ENCODE data around the gene TRIM41.
A peak's percentile ranks its signal among the peaks of the same experiment; 100 is the strongest.
"Not testable (repeated sequence)": the region's sequence is repeated elsewhere in the genome, so short reads cannot be mapped to it uniquely, and the experiment has no call there.

The TRIM41 gene

DNA sequence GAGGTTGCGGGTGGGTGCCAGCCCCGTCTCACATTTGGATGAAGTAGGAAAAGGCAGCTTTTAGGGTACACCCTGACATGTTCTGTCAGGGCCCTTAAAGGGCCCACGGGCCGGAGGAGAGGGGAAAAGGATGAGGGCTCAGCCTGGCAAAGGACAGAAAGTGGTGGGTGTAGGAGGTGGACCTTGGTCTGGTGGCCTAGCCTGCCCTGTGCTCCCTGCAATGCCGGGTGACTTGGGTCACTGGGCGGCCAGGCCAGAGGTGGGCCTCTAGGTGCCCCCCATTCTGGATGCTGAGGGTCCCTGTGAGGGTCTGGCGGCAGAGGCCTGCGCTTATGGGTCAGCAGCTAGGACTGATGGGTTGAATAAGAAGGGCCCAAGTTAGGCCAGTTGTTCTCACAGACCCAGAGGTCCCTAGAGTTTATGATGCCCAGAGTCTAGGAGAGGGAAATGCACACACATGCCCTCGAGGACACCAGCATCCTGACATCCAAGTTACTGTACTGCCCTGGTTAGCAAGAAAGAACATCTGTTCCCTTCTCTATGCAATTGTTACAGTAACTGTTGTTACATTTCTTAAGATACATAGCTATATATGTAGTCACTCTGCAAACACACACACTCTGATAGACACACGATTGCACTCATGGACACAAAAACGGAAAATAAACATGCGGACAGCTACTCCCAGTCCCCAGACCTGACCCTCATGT is 30.6 kb upstream of the TRIM41 start:
- DNase-seq (ENCODE audit: low read depth) = no peak

DNA sequence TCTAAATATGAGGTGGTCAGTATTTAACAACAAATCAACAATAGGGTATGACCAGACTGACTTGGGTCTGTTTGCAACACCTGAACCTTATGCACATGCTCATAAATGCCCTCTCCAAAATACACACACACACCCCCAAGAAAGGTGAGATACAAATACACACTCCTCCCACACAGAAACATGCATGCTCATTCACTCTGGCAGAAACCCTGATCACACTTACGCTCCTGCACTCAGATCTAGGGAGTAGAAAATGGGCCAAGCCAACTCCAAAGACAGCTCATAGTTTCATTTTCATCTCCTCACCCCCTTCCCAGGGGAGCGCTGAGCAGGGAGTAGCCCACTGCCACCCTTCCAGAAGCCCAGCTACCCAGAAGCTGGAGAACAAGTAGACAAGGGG is 29.4 kb upstream of the TRIM41 start:
- DNase-seq (ENCODE audit: low read depth) = no peak

DNA sequence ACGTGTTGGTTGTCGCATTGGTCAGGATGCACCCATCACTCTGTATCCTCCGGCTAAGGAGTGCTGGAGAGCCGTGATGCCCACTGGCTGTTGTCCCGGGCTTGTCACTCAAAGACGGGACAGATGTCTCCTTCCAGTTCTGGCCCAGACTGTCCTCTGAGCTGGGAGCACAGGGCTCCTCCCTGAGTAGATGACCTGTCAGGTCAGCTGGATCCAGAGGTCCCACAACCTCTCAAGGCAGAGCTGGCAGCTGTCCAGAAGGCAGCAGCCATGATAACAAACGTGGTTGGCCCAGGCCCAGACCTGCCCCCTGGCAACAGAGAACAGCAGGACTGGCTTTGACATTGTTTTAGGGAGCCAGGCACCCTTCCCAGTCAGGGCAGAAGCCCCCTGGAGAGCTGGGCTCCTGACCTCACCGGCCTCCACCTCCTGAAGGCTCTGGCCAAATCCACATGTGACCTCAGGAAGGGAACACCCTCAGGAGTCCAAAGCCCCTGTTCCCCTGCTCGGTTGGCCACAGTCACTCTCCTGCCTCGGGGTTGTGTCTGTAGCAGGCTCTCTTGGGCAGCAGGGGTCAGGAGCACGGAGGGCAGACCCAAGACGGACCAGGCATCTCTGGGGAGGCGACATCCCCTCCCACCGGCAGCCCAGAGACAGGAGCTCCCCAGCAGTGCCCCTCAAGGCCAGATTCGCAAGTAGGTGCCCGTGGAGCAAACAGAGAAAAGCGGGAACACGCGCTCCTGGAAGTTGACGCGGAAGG is 28.4 kb upstream of the TRIM41 start:
- DNase-seq (ENCODE audit: low read depth) = no peak

DNA sequence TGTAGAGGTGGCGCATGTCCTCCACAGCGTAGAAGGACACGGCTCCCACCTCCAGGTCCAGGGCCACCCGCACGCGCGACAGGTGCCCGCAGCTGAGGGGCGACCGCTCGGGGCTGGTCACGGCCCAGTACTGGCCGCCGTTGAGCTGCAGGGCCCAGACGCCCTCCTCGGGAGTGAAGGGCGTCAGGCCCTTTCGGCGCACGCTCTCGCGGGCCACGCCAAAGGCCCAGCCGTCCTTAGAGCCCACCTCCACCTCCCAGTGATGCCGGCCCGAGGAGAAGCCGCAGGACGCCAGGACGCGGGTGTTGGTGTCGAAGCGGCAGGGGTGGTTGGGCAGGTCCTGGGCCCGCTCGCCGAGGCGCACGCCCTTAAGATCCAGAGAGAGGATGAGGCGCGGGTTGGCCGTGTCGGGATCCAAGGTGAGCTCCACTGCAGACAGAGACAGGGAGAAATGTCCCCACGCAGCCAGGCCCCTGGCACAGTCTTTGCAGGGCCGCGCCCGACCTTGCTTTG is 27.8 kb upstream of the TRIM41 start:
- DNase-seq (ENCODE audit: low read depth) = no peak

DNA sequence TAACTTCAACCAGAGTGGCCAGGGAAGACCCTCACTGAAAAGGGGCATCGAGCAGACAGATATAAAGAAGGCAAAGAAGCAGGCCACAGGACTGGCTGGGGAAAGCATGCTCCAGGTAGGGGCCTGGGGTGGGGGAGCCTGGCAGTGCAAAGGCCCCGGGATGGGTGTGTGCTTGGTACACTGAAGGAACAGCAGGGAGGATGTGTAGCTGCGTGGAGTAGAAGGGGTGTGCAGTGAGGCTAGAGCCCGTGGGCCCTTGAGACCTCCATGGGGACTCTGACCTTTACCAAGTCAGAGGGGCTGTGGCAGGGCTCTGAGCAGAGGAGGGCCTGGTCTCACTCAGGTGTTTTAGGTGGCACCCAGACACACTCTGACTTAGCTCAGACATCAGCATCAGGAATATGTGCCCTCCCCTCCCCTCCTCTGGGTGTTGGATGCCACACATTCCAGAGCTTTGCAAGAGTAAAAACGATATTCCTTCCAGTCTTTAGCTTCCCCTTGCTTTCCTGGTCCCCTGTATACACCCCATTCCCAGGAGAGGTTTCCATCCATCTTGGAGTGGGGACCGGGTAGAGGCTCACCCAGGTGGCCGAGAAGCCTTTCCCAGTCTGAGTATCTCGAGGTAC is 25.6 kb upstream of the TRIM41 start:
- DNase-seq (ENCODE audit: low read depth) = no peak

DNA sequence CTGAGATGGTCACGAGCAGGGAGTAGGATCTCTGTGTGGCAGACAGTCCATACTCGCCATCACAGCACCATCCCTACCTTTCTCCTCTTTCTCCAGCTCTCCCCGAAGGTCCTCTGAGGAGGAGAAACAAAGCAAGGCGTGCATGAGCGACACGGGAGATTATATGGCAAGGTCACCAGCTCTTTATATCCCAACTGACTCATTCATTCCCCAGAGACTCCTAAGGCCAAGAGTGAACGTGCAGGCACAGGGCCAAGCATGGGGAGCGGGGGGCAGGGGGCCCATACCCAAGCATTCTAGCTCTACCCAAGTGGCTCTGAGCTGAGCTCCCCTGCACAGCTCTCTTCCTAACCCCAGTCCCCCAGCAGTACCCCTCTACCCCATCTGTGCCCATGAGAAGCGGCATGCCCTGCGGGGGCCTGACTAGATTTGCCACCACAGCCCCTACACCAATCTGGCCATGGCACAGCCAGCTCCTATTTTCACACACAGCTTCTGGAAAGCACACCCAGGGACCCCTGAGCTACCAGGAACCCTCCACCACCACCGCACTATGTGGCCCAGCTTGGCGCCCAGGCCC is 24.9 kb upstream of the TRIM41 start:
- no peak for DNase-seq (ENCODE audit: low read depth)

DNA sequence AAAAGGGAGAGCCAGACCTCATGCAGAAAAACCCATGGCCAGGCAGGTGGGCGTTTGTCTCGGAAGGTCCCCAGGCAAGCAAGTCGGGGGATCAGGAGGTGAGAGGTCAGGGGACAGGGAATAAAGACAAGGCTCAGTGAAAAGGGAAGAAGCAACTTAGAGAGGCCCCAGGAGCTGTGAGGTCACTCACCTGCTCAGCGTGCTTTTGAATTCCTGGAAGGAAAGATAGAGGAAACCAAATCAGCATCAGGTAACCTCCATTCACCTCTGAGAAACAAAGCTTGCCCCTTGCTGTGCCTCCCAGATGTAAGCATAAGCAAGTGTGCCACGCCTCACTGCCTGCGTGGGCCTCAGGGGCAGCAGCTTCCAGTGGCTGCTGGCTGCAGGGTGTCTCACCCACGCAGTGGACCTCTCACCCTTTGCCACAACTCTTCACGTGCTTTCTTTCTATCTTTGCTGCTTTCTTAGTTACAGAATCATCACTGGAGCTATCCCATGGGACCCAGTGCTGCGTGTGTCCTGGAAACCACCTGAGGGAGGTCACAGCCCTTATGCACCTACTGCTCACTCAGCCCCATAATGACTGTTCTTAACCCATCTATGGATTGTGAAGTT is 24.1 kb upstream of the TRIM41 start:
- DNase-seq (ENCODE audit: low read depth) = no peak

DNA sequence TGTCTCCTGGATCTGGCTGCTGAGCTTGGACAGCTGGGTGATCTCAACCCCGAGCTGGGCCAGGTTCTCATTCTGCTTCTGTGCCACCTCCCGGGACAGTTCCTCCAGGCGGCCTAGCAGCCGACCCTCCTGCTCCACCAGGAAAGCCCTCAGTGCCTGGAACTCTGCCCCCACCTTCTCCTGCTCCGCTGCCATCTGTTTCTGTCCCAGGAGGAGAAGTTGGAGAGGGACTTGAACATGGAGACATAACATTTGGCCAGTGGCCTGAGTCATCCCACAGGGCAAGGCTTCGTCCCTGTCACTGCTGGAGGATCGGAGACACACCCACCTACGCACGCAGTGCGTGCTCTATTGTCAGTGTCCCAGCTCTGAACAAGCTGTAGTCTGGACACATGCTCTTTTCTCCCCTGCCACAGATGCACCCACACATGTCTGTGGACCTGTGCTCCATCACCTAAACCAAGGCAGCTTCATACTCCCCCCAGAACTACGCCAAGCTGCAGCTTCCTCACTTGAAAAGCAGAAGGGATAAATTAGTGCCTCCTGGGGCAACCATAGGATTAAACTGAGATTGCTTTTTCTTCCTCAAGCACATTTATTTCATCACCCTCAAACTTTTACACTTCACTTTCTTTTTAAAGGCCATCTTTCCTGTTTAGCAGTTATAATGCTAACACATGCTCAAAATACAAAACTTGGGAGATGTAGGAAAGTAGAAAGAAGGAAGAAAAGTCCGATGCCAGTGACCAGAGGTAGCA is 23.0 kb upstream of the TRIM41 start:
- DNase-seq (ENCODE audit: low read depth) = no peak

DNA sequence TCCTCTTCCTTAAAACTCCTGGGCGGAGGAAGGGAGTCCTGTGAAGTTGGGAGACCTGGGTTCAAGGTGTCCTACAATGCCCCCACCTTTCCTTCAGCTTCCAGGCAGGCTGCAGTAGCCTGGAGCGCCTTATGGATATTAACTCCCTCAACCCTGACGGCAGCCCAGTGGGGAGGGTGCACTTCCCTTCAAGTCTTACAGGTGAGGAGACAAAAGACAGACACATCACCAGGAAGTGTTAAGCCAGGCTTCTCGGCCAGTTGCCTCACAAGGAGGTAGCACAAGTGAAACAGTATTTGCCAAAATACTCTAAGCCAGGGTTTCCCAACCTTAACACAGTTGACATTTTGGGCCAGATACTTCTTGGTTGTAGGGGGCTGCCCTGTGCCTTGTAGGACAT is 22.3 kb upstream of the TRIM41 start:
- no peak for DNase-seq (ENCODE audit: low read depth)

DNA sequence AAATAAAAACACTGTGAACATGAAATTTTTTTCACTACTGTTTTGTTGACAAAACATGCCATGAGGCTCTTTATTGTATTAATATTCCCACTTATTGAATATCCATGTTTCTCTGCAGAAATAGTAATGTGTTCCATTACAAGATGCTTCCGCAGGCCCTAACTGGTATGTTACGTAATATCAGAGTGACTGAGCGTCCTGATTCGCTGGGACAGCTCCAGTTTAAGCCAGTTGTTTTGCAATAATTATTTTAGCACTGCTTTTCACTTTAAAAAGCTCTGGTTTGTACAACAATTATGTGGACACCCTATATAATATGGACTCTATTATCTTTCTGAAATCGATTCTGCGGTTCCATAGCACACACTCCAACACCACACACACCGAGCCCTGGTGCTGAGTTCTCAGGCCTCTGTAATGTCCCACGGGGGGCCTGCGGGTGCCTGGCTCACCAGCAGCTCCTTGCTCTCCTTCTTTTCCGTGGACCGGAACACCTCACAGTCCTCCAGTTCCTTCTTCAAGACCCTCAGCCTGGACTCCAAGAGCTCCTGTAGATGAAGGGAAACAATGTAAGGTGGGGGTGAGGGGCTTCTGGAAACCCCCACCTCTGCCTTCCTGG is 19.9 kb upstream of the TRIM41 start:
- no peak for DNase-seq (ENCODE audit: low read depth)

DNA sequence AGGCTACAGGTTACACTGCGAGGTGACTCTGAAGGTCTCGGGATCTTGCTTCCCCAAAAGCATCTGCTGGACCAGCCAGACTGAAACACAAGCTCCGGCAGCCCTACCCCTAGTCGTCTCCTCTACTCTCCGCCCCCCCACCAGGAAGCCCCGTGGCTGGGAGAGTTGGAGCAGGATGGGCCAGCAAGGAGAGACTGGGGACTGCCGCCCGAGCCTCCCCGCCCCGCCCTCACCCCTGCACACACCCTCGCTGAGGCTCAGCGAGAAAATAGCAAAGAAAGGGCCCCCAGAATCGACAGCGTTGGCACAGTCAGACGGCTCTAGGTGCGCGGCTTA is 19.3 kb upstream of the TRIM41 start:
- no peak for DNase-seq (ENCODE audit: low read depth)

DNA sequence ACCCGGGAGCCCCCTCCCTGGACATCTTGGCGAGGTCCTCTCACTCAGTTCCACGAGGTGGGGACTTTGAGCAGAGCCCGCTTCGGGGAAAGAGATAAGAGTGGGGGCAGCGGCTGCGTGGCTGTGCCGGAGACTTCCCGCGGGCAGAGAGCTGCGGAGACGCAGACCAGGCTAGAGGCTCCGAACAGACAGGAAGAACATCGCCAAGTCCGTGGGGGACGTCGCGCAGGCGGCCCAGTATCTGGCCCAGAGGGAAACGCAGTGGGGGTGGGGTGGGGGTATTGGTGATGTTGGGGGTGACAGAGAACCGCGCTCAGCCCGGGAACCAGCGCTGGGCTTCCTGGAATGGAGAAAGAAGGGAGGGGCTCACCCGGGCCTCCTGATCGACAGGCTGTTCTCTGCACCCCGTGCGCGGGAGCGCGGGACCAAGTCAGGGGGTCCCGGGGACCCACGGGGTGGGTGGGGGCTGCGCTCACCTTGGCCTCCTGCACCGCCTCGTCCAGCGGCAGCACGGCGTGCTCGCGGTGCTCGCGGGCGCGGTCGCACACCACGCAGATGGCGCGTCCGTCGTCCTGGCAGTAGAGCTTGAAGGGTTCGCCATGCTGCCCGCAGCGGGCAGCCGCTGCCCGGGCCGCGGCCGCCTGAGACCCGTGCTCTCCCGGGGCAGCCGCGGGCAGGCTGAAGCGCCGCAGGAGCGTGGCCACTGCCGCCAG is 18.8 kb upstream of the TRIM41 start:
- DNase-seq (ENCODE audit: low read depth) = no peak

DNA sequence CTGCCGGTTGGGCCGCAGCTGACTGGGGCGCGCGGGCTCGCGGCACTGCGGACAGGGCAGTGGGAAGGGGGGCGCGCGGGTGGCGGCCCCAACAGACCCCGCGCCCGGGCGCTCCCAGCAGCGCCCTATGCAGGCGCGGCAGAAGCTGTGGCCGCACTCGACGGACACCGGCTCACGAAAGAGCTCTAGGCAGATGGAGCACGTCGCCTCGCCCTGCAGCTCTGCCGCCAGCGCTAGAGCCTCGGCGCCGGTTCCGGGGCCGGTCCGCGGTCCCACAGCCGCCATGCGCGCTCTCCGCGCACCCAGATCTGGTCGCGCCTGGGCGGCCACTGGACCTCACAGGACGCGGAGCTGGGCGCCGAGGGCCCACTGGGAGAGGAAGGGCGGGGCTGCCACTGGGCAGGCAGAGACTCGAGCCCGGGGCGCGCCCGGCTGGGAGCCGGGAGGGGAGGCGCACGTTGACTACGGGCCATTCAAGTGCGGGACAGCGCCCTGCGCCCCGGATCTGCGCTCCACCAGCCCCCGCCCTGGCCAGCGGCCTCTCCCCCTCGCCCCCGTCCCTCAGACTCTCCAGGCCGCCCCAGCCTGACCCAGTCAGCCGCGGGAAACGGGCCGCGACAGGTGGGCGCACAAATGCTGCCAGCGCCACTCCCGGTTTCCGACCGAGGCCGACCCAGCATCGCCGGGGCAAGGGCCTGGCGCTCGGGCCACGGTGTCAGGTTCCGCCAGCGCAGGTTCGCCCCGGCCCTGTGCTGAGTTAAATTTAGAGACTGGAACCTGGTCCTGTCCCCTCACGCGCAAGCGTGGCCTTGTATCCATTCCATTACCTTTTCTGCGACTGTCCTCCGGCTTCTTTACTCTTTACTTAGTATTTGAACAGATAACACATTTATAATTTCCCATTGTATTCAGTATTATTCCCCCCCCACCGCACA is 18.0 kb upstream of the TRIM41 start, which contains the start of gene TRIM7:
Gene TRIM7, minus strand, starts transcription at position 371 of the 935 bp plus-strand sequence. Its CDS starts 86 bp downstream, at position 285.
- DNase-seq (ENCODE audit: low read depth) = no peak

DNA sequence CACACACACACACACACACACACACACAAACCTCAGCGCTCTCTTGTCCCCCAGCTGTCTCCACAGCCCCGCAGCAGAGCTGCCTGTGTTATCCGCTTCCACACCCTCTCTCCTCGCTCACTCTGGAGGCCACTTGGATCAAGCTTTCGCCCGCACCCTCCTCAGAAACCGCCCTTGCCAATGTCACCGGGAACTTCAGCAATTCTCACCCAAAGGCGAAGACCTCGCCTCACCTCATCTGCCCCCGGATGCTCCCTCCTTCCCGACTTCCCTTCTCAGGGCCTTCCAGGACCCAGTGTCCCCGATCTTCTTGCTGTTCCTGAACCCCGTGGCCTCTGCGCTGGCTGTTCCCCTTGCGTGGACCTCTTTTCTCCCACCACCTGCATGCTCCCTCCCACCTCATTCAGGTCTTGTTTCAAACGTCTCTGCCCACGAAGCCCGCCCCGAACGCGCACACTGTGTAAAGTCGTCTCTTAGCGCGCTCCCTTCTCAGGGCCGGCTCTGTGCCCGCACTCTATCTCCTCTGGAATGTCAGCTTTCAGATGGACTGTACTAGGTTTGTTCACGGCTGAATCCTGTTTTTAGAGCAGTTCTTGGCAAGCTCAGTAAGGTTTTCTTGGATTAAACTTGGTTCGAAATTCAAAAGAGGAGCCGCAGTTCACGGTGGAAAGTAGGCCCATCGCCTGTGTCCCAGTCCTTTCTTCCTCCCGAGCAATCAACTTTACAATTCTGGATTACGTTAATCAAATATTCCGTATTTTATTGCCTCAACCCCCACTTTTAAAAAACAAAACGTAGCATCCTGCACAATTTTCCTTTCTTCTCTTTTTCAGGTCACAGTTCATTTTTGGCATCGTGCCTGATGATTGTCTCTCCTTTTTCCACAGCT is 17.1 kb upstream of the TRIM41 start:
- no peak for DNase-seq (ENCODE audit: low read depth)

DNA sequence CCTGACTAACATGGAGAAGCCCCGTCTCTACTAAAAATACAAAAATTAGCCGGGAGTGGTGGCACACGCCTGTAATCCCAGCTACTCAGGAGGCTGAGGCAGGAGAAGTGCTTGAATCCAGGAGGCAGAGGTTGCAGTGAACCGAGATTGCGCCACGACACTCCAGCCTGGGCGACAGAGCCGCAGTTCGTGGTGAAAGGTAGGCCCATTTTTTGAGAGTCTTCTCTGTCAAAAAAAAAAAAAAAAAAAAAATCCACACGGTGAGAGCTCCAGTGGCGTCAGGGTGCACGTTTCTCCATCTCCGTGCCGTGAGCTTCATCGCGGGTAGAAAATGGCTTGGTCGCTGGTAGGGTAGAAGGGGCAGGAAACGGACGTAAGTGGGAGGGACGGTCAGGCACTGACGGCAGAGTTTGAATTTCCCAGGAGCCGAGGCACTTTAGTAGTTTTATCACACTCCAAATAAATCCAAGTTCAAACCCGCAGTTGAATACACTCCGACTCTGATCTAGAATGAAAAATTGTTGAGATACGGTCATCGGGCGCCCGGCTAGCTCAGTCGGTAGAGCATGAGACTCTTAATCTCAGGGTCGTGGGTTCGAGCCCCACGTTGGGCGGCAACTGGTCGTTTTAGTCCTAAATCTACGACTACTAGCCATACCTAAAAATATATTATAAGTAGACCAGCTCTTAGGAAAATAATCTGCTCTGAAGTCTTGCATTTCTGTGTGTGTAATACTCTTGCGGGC is 15.7 kb upstream of the TRIM41 start:
- peak; percentile 96 for DNase-seq (ENCODE audit: low read depth)

DNA sequence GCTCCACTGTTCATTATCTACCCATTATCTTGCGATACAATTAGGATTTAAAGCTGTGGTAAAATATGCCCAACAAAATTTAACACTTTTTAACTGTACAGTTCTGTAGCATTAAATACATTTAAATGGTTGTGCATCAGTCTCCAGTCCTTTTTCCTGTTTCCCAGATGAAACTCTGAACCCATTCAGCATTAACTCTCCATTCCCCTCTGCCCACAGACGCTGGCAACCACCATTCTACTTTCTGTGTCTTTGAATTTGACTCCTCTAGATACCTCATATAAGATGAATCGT is 15.2 kb upstream of the TRIM41 start:
- no peak for DNase-seq (ENCODE audit: low read depth)

DNA sequence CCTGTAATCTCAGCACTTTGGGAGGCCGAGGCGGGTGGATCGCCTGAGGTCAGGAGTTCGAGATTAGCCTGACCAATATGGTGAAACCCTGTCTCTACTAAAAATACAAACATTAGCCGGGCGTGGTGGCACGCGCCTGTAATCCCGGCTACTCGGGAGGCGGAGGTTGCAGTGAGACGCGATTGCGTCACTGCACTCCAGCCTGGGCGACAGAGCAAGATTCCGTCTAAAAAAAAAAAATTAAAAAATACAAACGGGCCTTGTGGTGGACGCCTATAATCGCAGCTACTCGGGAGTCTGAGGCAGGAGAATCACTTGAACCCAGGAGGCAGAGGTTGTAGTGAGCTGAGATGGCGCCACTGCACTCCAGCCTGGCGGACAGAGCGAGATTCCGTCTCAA is 14.1 kb upstream of the TRIM41 start:
- DNase-seq (ENCODE audit: low read depth) = not testable (repeated sequence)

DNA sequence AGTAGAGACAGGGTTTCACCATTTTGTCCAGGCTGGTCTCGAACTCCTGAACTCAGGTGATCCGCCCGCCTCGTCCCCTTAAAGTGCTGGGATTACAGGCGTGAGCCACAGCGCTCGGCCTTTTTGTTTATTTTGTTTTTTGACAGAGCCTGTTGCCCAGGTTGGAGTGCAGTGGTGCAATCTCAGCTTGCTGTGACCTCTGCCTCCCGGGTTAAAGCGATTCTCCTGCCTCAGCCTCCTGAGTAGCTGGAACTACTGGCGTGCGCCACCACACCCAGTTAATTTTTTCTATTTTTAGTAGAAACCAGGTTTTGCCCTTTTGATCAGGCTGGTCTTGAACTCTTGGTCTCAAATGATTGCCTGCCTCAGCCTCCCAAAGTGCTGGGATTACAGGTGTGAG is 12.9 kb upstream of the TRIM41 start:
- not testable (repeated sequence) for DNase-seq (ENCODE audit: low read depth)
